ENCODE results near the gene ALG13. TPM values are rescaled to one million over a fixed set of nuclear protein-coding genes. Genes with fewer than 3 reads are reported as not detected.

The ALG13 gene
- total RNA-seq: 39.7 and 45.0 TPM in 2 replicates

DNA sequence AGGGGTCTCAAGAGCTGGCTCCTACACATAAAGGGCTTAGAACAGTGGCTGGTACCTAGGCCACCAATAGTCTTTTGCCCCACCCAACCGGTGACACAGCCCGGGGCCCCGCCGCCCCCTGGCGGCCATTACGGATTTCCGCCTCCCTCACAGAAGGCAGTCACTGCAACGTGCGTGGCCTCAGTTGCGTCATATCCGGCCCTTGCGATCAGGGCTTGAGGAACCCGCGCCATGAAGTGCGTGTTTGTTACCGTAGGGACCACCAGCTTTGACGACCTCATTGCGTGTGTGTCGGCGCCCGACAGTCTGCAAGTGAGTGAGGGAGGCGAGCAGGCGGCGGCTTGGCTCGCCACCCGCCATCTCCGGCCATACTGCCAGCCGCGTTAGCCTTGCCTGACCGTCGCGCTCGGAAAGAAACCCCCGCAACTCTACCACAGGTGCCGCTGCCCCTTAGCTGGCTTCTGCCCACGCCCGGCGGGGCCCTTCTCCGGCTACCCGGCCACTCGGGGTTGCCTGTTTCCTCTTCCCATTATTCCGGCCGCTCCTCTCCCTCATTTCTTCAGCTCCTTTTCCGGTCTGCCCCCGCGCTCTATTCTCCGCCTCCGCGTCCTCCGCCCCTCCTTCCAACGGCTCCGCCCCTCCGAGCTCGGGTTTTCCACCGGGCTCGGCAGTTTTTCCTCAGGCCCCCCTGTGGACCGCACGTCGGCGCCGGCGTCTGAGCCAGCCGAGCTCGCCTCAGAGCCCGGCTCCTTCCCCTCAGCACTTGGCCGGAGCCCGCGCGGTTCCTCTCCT lies at the start of gene ALG13:
ALG13 (plus strand) TSS at position 183 of the 792 bp plus-strand sequence; CDS start at position 232, 49 bp downstream.

Other genes with a start within 250 kb of the ALG13 start
- under 0.01 TPM in 1 of 2 replicates, not detected in the other for gene SERTM2, start 169.5 kb upstream of the ALG13 start, total RNA-seq
- under 0.01 TPM in 1 of 2 replicates, not detected in the other for gene TRPC5OS, start 195.0 kb downstream of the ALG13 start, total RNA-seq

All from smooth muscle cell of trachea (primary cell).